ENCODE data around the gene PLEKHA4. TPM values are rescaled to one million over a fixed set of nuclear protein-coding genes. Genes with fewer than 3 reads are reported as not detected.

The PLEKHA4 gene
- total and polyA plus RNA-seq, 12 donors = 18.5 to 70.6 (median 28.0) TPM

GRCh38 chr19:48859711-48860572 is 8.5 kb downstream of the PLEKHA4 start:
- H3K9me3 ChIP-seq = no peaks in the 10 kb centered on the region
- no peaks in the 10 kb centered on the region for H3K27me3 ChIP-seq
- intact Hi-C loops (cut with DNase I) = no loop called here
- whole genome bisulfite sequencing, 2 donors = 76 to 86% methylated on average over 30 of the region's 30 CpGs
- H3K27ac ChIP-seq = peak overlapping the region in 2 of 10 donors; percentile 22 to 37
- H3K36me3 ChIP-seq = peaks cover 0 to 16% (median 0%) of the 10 kb centered on the region in 9 donors
- peaks cover 0 to 6% (median 0%) of the 10 kb centered on the region in 9 donors for H3K4me1 ChIP-seq
- TF ChIP-seq, protein P1, sequence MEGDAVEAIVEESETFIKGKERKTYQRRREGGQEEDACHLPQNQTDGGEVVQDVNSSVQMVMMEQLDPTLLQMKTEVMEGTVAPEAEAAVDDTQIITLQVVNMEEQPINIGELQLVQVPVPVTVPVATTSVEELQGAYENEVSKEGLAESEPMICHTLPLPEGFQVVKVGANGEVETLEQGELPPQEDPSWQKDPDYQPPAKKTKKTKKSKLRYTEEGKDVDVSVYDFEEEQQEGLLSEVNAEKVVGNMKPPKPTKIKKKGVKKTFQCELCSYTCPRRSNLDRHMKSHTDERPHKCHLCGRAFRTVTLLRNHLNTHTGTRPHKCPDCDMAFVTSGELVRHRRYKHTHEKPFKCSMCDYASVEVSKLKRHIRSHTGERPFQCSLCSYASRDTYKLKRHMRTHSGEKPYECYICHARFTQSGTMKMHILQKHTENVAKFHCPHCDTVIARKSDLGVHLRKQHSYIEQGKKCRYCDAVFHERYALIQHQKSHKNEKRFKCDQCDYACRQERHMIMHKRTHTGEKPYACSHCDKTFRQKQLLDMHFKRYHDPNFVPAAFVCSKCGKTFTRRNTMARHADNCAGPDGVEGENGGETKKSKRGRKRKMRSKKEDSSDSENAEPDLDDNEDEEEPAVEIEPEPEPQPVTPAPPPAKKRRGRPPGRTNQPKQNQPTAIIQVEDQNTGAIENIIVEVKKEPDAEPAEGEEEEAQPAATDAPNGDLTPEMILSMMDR (IDR thresholded peaks at IDR 0.05) = no peak
- ATAC-seq (peak; percentile 8 to 73 (median 52)), DNase-seq (no peak)
- peak overlapping the region in 3 of 10 donors; percentile 21 to 47 (median 32) for H3K4me3 ChIP-seq

DNA sequence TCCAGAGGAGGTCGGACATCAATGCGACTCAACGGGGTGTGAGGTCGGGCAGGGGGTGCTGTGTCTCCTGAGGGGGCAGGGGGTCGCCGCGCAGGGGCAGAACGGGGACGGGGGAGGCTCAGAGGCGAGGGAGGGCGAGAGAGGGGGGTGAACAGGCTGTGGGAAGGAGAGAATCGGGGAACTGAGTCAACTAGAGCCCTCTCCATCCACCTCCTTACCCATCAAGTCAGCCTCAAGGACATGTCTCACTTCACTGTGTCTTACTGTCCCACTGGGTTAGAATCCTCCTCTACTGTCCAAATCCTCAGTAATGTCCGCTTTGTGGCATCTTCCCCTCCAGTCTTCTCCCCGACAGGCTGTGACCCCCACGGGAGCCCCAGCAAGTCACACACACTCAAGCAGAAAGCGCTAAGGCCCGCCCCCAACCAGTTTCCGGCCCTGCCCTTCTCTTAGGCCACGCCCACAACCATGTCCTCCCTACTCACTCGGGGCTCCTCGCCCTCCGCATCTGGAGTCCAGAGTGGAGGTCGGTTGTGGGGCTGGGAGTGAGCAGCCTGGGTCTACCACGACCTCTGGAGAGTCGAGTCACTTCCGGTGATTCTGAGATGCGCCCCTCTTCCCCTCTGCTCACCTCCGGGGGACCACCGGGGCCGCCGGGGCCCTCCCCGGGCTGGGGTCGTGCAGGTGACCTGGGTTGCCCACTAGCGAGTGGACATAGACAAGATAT is 9.3 kb downstream of the PLEKHA4 start:
- intact Hi-C loops (cut with DNase I) = no loop called here
- peak in 1 of 2 donors; percentile 60 for DNase-seq

DNA sequence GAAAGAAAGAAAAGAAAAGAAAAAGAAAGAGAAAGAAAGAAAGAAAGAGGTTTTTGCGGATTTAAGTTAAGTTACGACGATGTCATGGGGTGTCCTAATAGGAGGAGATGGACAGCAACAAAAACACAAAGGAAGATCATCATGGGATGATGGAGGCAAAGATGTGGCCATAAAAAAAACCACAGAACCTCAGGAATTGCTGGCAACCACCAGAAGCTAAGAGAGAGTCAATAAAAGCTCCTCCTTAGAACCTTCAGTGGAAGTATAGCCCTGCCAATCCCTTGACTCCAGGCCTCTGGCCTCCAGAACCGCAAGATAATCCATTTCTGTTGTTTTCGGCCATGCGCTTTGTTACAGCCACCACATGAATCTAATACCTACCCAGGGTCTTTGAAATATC is 11.5 kb downstream of the PLEKHA4 start:
- Histone ChIP-seq H3K27ac (no peak overlapping the region), H3K4me3 (no peak overlapping the region), H3K27me3 (no peaks in the 10 kb centered on the region), H3K4me1 (peaks cover 0 to 12% (median 0%) of the 10 kb centered on the region in 9 donors), H3K36me3 (peaks cover 0 to 27% (median 0%) of the 10 kb centered on the region in 9 donors), H3K9me3 (no peaks in the 10 kb centered on the region)
- DNase-seq (no peak), ATAC-seq (no peak)
- 95% methylated on average over 6 of the region's 6 CpGs for WGBS, 2 donors
- TF ChIP-seq, protein P1 (IDR thresholded peaks at IDR 0.05) = no peak
- intact Hi-C loops (cut with DNase I) = no loop called here

More for the DNA sequence above, 9.3 kb downstream of the PLEKHA4 start:
- Histone ChIP-seq H3K4me1 (peaks cover 0 to 6% (median 0%) of the 10 kb centered on the region in 9 donors), H3K27ac (peak overlapping the region in 2 of 10 donors; percentile 22 to 37), H3K36me3 (peaks cover 0 to 18% (median 0%) of the 10 kb centered on the region in 9 donors), H3K9me3 (no peaks in the 10 kb centered on the region), H3K4me3 (peak overlapping the region in 3 of 10 donors; percentile 21 to 47 (median 32)), H3K27me3 (no peaks in the 10 kb centered on the region)
- ATAC-seq = peak; percentile 37 to 72 (median 66)
- 42 to 55% methylated on average over 34 of the region's 34 CpGs for WGBS, 2 donors
- TF ChIP-seq, protein P1 (IDR thresholded peaks at IDR 0.05) = no peak

DNA sequence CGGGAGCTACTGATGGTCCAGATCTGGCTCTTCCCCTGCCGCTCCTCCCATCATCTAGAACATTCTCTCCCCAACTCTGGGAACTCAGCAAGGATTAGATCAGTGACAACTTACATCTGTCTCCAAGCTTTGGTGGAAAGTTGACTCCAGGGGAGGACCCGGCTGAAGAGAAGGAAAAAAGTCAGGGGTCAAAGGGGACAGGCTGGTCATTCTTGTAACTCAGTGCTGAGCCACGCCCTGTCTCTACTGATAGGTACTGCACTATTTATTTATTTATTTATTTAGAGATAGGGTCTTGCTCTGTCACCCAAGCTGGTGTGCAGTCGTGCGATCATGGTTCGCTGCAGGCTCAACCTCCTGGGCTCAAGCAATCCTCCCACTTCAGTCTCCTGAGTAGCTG is 14.3 kb downstream of the PLEKHA4 start:
- Histone ChIP-seq H3K36me3 (peaks cover 0 to 19% (median 0%) of the 10 kb centered on the region in 9 donors), H3K4me3 (no peak overlapping the region), H3K27me3 (no peaks in the 10 kb centered on the region), H3K9me3 (no peaks in the 10 kb centered on the region), H3K4me1 (peaks cover 0 to 12% (median 0%) of the 10 kb centered on the region in 9 donors), H3K27ac (no peak overlapping the region)
- TF ChIP-seq, protein P1 (IDR thresholded peaks at IDR 0.05) = no peak
- DNase-seq (no peak), ATAC-seq (no peak)
- intact Hi-C loops (cut with DNase I) = no loop called here
- WGBS, 2 donors = 84 to 88% methylated on average over 7 of the region's 7 CpGs
